CD4-positive, alpha-beta T cell treated with Interferon gamma for 1 hour (primary cell): ENCODE results near the gene KRT12.
"Not testable (repeated sequence)": the region's sequence is repeated elsewhere in the genome, so short reads cannot be mapped to it uniquely, and the experiment has no call there.

Source experiments
- DNase-seq: peaks from one replicate; pipeline ENCODE4 v3.0.0-alpha.2; 2020

The KRT12 gene

GRCh38 chr17:40883626-40884334 lies 16.8 kb upstream of the KRT12 start:
- DNase-seq, result no peak

- DNase-seq, result no peak
Observed at GRCh38 chr17:40883031-40883430, 16.0 kb upstream of the KRT12 start.

- no peak for DNase-seq
Observed at GRCh38 chr17:40879026-40879425, 12.0 kb upstream of the KRT12 start.

- DNase-seq, result no peak
Observed at GRCh38 chr17:40878044-40878443, 11.0 kb upstream of the KRT12 start.

- DNase-seq, result no peak
Observed at GRCh38 chr17:40873801-40874200, 6.8 kb upstream of the KRT12 start.

GRCh38 chr17:40873255-40873654 lies 6.2 kb upstream of the KRT12 start:
- no peak for DNase-seq

GRCh38 chr17:40872416-40872815 lies 5.4 kb upstream of the KRT12 start:
- DNase-seq, result no peak

- DNase-seq, result no peak
Observed at GRCh38 chr17:40871316-40871715, 4.3 kb upstream of the KRT12 start.

GRCh38 chr17:40870136-40870535 lies 3.1 kb upstream of the KRT12 start:
- no peak for DNase-seq

- no peak for DNase-seq
Observed at GRCh38 chr17:40864661-40865390, 2.2 kb downstream of the KRT12 start.

- no peak for DNase-seq
Observed at GRCh38 chr17:40862985-40863733, 3.9 kb downstream of the KRT12 start.

- no peak for DNase-seq
Observed at GRCh38 chr17:40859536-40859935, 7.5 kb downstream of the KRT12 start.

- DNase-seq, result not testable (repeated sequence)
Observed at GRCh38 chr17:40858667-40859066, 8.4 kb downstream of the KRT12 start.

- DNase-seq, result no peak
Observed at GRCh38 chr17:40857535-40857934, 9.5 kb downstream of the KRT12 start.

- DNase-seq, result no peak
Observed at GRCh38 chr17:40854175-40854814, 12.7 kb downstream of the KRT12 start.

GRCh38 chr17:40852364-40852763 lies 14.7 kb downstream of the KRT12 start:
- DNase-seq, result no peak

GRCh38 chr17:40850293-40850972 lies 16.6 kb downstream of the KRT12 start:
- no peak for DNase-seq

- no peak for DNase-seq
Observed at GRCh38 chr17:40849723-40850122, 17.3 kb downstream of the KRT12 start.

GRCh38 chr17:40848583-40849235 lies 18.3 kb downstream of the KRT12 start:
- DNase-seq, result no peak

GRCh38 chr17:40846515-40847144 lies 20.4 kb downstream of the KRT12 start:
- no peak for DNase-seq

- no peak for DNase-seq
Observed at GRCh38 chr17:40844671-40845107, 22.3 kb downstream of the KRT12 start.

GRCh38 chr17:40843242-40843641 lies 23.8 kb downstream of the KRT12 start:
- DNase-seq, result no peak
